SK-N-MC (cell line): ENCODE measurements around the gene CCBE1.

Experiments used
- DNase-seq: peaks from one replicate; pipeline ENCODE4 v3.0.0-alpha.2; 2011; ENCODE audit warnings: low read depth, low spot score
- H3K27ac ChIP-seq: fragments of 200-600 bp; sonication (generic); 2 replicates; pipeline ENCODE4 v1.5.1; 2016; ENCODE audit warnings: mixed run types
- H3K36me3 ChIP-seq: fragments of 200-600 bp; sonication (generic); 2 replicates; pipeline ENCODE4 v1.6.1; 2017; ENCODE audit warnings: antibody characterized with exemption, low read length, mixed read lengths; ENCODE audit not compliant: insufficient read depth
- H3K4me3 ChIP-seq: fragments of 200-600 bp; sonication (generic); 2 replicates; pipeline ENCODE4 v1.5.1; 2016
- H3K9ac ChIP-seq: fragments of 200-600 bp; sonication (generic); 2 replicates; pipeline ENCODE4 v1.8.0; 2017; ENCODE audit warnings: mixed run types, mixed read lengths; ENCODE audit not compliant: insufficient read length
- H3K9me3 ChIP-seq: fragments of 200-600 bp; sonication (generic); 2 replicates; pipeline ENCODE4 v1.6.1; 2017; ENCODE audit warnings: low read depth, mild to moderate bottlenecking, antibody characterized with exemption, low read length, moderate library complexity, mixed read lengths
- EZH2 ChIP-seq: fragments of 200-600 bp; sonication (generic); IDR thresholded peaks from one replicate; pipeline ENCODE4 v1.6.1; 2017; ENCODE audit warnings: antibody characterized with exemption
- FOXP2 ChIP-seq: optimal IDR thresholded peaks from 2 replicates; pipeline ENCODE3; 2011; ENCODE audit warnings: mild to moderate bottlenecking, moderate library complexity; ENCODE audit not compliant: insufficient read depth; ENCODE audit errors: extremely low read length, control extremely low read depth
- POLR2AphosphoS5 ChIP-seq: IDR thresholded peaks from 2 replicates; pipeline ENCODE4 v1.6.1; 2012; ENCODE audit warnings: mild to moderate bottlenecking, low read depth, low read length, borderline replicate concordance

The CCBE1 gene

GRCh38 chr18:59448546-59448945 lies 248.7 kb downstream of the CCBE1 start:
- no peak for TF ChIP-seq POLR2AphosphoS5
- TF ChIP-seq EZH2, result no peak
- H3K9ac ChIP-seq, result no peak overlapping the region
- H3K4me3 ChIP-seq, result no peak overlapping the region
- no peaks in the 10 kb centered on the region for H3K36me3 ChIP-seq
- H3K9me3 ChIP-seq, result no peaks in the 10 kb centered on the region
- H3K27ac ChIP-seq, result no peak overlapping the region
- DNase-seq, result no peak

GRCh38 chr18:59446012-59446411 lies 251.2 kb downstream of the CCBE1 start:
- no peak for DNase-seq
- Histone ChIP-seq H3K4me3 (no peak overlapping the region), H3K9me3 (no peaks in the 10 kb centered on the region), H3K36me3 (no peaks in the 10 kb centered on the region), H3K9ac (no peak overlapping the region), H3K27ac (no peak overlapping the region)
- TF ChIP-seq EZH2, result no peak
- no peak for TF ChIP-seq FOXP2
- TF ChIP-seq POLR2AphosphoS5, result no peak

GRCh38 chr18:59437851-59438569 lies 259.2 kb downstream of the CCBE1 start:
- H3K9me3 ChIP-seq, result no peaks in the 10 kb centered on the region
- DNase-seq, result no peak
- no peaks in the 10 kb centered on the region for H3K36me3 ChIP-seq
- no peak overlapping the region for H3K9ac ChIP-seq
- no peak overlapping the region for H3K27ac ChIP-seq
- no peak for TF ChIP-seq EZH2
- no peak for TF ChIP-seq FOXP2
- no peak for TF ChIP-seq POLR2AphosphoS5
- no peak overlapping the region for H3K4me3 ChIP-seq

- Histone ChIP-seq H3K4me3 (no peak overlapping the region), H3K36me3 (no peaks in the 10 kb centered on the region), H3K27ac (no peak overlapping the region), H3K9me3 (no peaks in the 10 kb centered on the region), H3K9ac (no peak overlapping the region)
- DNase-seq, result no peak
- no peak for TF ChIP-seq POLR2AphosphoS5
- TF ChIP-seq EZH2, result no peak
- TF ChIP-seq FOXP2, result no peak
These were observed 264.2 kb downstream of the CCBE1 start for GRCh38 chr18:59432803-59433597.

GRCh38 chr18:59431131-59431530 lies 266.1 kb downstream of the CCBE1 start:
- Histone ChIP-seq H3K4me3 (no peak overlapping the region), H3K9ac (no peak overlapping the region), H3K9me3 (no peaks in the 10 kb centered on the region), H3K27ac (no peak overlapping the region), H3K36me3 (no peaks in the 10 kb centered on the region)
- no peak for DNase-seq
- TF ChIP-seq EZH2, result no peak
- TF ChIP-seq POLR2AphosphoS5, result no peak
- no peak for TF ChIP-seq FOXP2

- Histone ChIP-seq H3K4me3 (no peak overlapping the region), H3K9me3 (no peaks in the 10 kb centered on the region), H3K27ac (no peak overlapping the region), H3K36me3 (no peaks in the 10 kb centered on the region), H3K9ac (no peak overlapping the region)
- DNase-seq, result no peak
- TF ChIP-seq EZH2 (no peak), FOXP2 (no peak), POLR2AphosphoS5 (no peak)
These were observed 267.6 kb downstream of the CCBE1 start for GRCh38 chr18:59429608-59430007.

- Histone ChIP-seq H3K36me3 (no peaks in the 10 kb centered on the region), H3K27ac (no peak overlapping the region), H3K4me3 (no peak overlapping the region), H3K9me3 (no peaks in the 10 kb centered on the region), H3K9ac (no peak overlapping the region)
- no peak for DNase-seq
- TF ChIP-seq POLR2AphosphoS5 (no peak), EZH2 (no peak), FOXP2 (no peak)
These were observed 269.2 kb downstream of the CCBE1 start for GRCh38 chr18:59428018-59428417.

GRCh38 chr18:59426855-59427254 lies 270.4 kb downstream of the CCBE1 start:
- DNase-seq, result no peak

More at GRCh38 chr18:59426855-59427254, 270.4 kb downstream of the CCBE1 start:
- TF ChIP-seq FOXP2 (no peak), POLR2AphosphoS5 (no peak), EZH2 (no peak)
- H3K4me3 ChIP-seq, result no peak overlapping the region
- no peaks in the 10 kb centered on the region for H3K9me3 ChIP-seq
- no peak overlapping the region for H3K9ac ChIP-seq
- no peaks in the 10 kb centered on the region for H3K36me3 ChIP-seq
- H3K27ac ChIP-seq, result no peak overlapping the region
